GM12872 (cell line): Measurements from ENCODE around the gene GCM1.
A peak's percentile ranks its signal among the peaks of the same experiment; 100 is the strongest.

ENCODE experiments used
- CTCF ChIP-seq: IDR thresholded peaks from 3 replicates; pipeline ENCODE4 v1.5.1; 2011; ENCODE audit warnings: low read depth, mild to moderate bottlenecking, low read length, moderate library complexity; ENCODE audit not compliant: insufficient read depth

The GCM1 gene

GRCh38 chr6:53179961-53180651 is 31.5 kb upstream of the GCM1 start:
- no peak for TF ChIP-seq CTCF

GRCh38 chr6:53178837-53179432 is 30.3 kb upstream of the GCM1 start:
- TF ChIP-seq CTCF: 0 out of 3 replicates have a peak, but pooled peaks have one; percentile 9

GRCh38 chr6:53175027-53175426 is 26.4 kb upstream of the GCM1 start:
- TF ChIP-seq CTCF: no peak

- no peak for TF ChIP-seq CTCF
Observed at GRCh38 chr6:53172468-53172803, 23.8 kb upstream of the GCM1 start.

GRCh38 chr6:53171605-53172467 is 23.2 kb upstream of the GCM1 start:
- peak; percentile 100 for TF ChIP-seq CTCF

GRCh38 chr6:53168516-53169267 is 20.1 kb upstream of the GCM1 start:
- TF ChIP-seq CTCF: no peak

GRCh38 chr6:53165293-53165692 is 16.7 kb upstream of the GCM1 start:
- no peak for TF ChIP-seq CTCF
